Activated naive CD4-positive, alpha-beta T cell treated with anti-CD3 and anti-CD28 coated beads, Interleukin-2, amount 10 ng/mL, durations not matched to agents 5 hours and 36 hours (primary cell): ENCODE measurements around the gene TBKBP1. TPM values are rescaled to one million over a fixed set of nuclear protein-coding genes. Genes with fewer than 3 reads are reported as not detected.

Experiments
- total RNA-seq, 2 experiments: library from RNA; stranded (reverse); gene quantifications; one replicate each; pipeline ENCODE4 v1.2.3, GENCODE V29; 2021

Gene TBKBP1
- 1 to 10 TPM; 7.5 to 7.6 TPM for total RNA-seq

GRCh38 chr17:47693731-47694580 lies at the start of gene TBKBP1:
TSS of gene TBKBP1 (plus strand) at chr17:47694161. CDS start at chr17:47696113, 1,952 bp downstream.

GRCh38 chr17:47649153-47649971 lies 44.6 kb upstream of the TBKBP1 start, which contains the start of gene KPNB1:
TSS of gene KPNB1 (plus strand) at chr17:47649919. CDS start at chr17:47650245, 326 bp downstream.

GRCh38 chr17:47733047-47733673 lies 39.2 kb downstream of the TBKBP1 start, which contains the start of gene TBX21:
TSS of gene TBX21 (plus strand) at chr17:47733236. CDS start at chr17:47733455, 219 bp downstream.

Other genes with a start within 250 kb of the TBKBP1 start
- 10 to 100 TPM; 92.1 to 95.0 TPM for gene NPEPPS, start 163.1 kb upstream of the TBKBP1 start, total RNA-seq
- 100 to 1,000 TPM; 305 to 312 TPM for gene KPNB1, start 44.2 kb upstream of the TBKBP1 start, total RNA-seq
- gene TBX21, start 39.1 kb downstream of the TBKBP1 start, total RNA-seq, result 10 to 100 TPM; 10.8 to 11.8 TPM
- 10 to 100 TPM; 31.2 to 35.6 TPM for gene OSBPL7, start 127.6 kb downstream of the TBKBP1 start, total RNA-seq
- 10 to 100 TPM; 42.1 to 43.2 TPM for gene MRPL10, start 137.4 kb downstream of the TBKBP1 start, total RNA-seq
- under 1 TPM; 0.53 to 0.63 TPM for gene LRRC46, start 137.5 kb downstream of the TBKBP1 start, total RNA-seq
- 10 to 100 TPM; 29.0 to 29.7 TPM for gene SCRN2, start 147.1 kb downstream of the TBKBP1 start, total RNA-seq
- under 1 TPM; 0.12 to 0.13 TPM for gene SP6, start 157.0 kb downstream of the TBKBP1 start, total RNA-seq
- 10 to 100 TPM; 27.7 to 27.8 TPM for gene SP2, start 202.1 kb downstream of the TBKBP1 start, total RNA-seq
- gene PNPO, start 247.4 kb downstream of the TBKBP1 start, total RNA-seq, result 10 to 100 TPM; 24.5 to 25.9 TPM